HEK293T (cell line): ENCODE results near the gene ZNF516.

Experiments used
- ARNT ChIP-seq: fragments of 450-650 bp; IDR thresholded peaks from 2 replicates; pipeline ENCODE4 v1.6.1; 2017; ENCODE audit warnings: mild to moderate bottlenecking
- BHLHE40 ChIP-seq: fragments of 450-650 bp; IDR thresholded peaks from 2 replicates; pipeline ENCODE4 v1.6.1; 2016; ENCODE audit warnings: mild to moderate bottlenecking, moderate library complexity, borderline replicate concordance
- ELF4 ChIP-seq: fragments of 450-650 bp; IDR thresholded peaks from 2 replicates; pipeline ENCODE4 v1.6.1; 2017; ENCODE audit warnings: antibody characterized with exemption
- FOXA1 ChIP-seq: fragments of 450-650 bp; IDR thresholded peaks from 2 replicates; pipeline ENCODE4 v1.6.1; 2016; ENCODE audit warnings: mild to moderate bottlenecking
- FOXK2 ChIP-seq: fragments of 450-650 bp; IDR thresholded peaks from 2 replicates; pipeline ENCODE4 v1.6.1; 2016; ENCODE audit warnings: mild to moderate bottlenecking
- FOXM1 ChIP-seq: fragments of 450-650 bp; IDR thresholded peaks from 2 replicates; pipeline ENCODE4 v1.6.1; 2017; ENCODE audit warnings: mild to moderate bottlenecking, borderline replicate concordance
- LEF1 ChIP-seq: fragments of 450-650 bp; IDR thresholded peaks from 2 replicates; pipeline ENCODE4 v1.6.1; 2017; ENCODE audit warnings: mild to moderate bottlenecking, borderline replicate concordance
- NFRKB ChIP-seq: fragments of 450-650 bp; IDR thresholded peaks from 2 replicates; pipeline ENCODE4 v1.6.1; 2016; ENCODE audit warnings: mild to moderate bottlenecking, moderate library complexity
- SP1 ChIP-seq: fragments of 450-650 bp; IDR thresholded peaks from 2 replicates; pipeline ENCODE4 v1.6.1; 2017
- SUZ12 ChIP-seq: fragments of 450-650 bp; IDR thresholded peaks from 2 replicates; pipeline ENCODE4 v1.6.1; 2016; ENCODE audit warnings: mild to moderate bottlenecking
- TARDBP ChIP-seq: fragments of 450-650 bp; IDR thresholded peaks from 2 replicates; pipeline ENCODE4 v1.6.1; 2016
- ZNF384 ChIP-seq: fragments of 450-650 bp; IDR thresholded peaks from 2 replicates; pipeline ENCODE4 v1.6.1; 2016

GRCh38 chr18:76538846-76539245 lies 43.8 kb upstream of the ZNF516 start:
- TF ChIP-seq FOXA1: no peak
- TF ChIP-seq SP1: no peak
- no peak for TF ChIP-seq ZNF384
- TF ChIP-seq ARNT: no peak
- TF ChIP-seq BHLHE40: no peak
- no peak for TF ChIP-seq ELF4
- no peak for TF ChIP-seq LEF1
- TF ChIP-seq NFRKB: no peak
- no peak for TF ChIP-seq FOXM1
- no peak for TF ChIP-seq TARDBP
- no peak for TF ChIP-seq SUZ12
- TF ChIP-seq FOXK2: no peak
